HepG2 (cell line): ENCODE results near the gene EVL. TPM values are rescaled to one million over a fixed set of nuclear protein-coding genes. Genes with fewer than 3 reads are reported as not detected.
A peak's percentile ranks its signal among the peaks of the same experiment; 100 is the strongest.

ENCODE experiments used
- ATAC-seq: fragments of 200-7000 bp; cut with Tn5 transposase; 3 replicates; pipeline ENCODE4 v1.9.1; 2020; ENCODE audit warnings: mild to moderate bottlenecking, moderate library complexity
- BruUV-seq: library from RNA; stranded (reverse); fragments of 400-500 nt; replicated peaks from 2 replicates; lab custom pipeline; 2021; lab: Mats Ljungman, UMichigan
- CTCF ChIA-PET: fragments of 300-600 bp; formaldehyde crosslinking; extraction: SDS; loops from one replicate; lab custom pipeline; 2021; ENCODE audit warnings: low total read pairs, inconsistent platforms, low intra/inter-chr PET ratio; lab: Yijun Ruan, JAX
- POLR2A ChIA-PET: fragments of 350-600 bp; sonication (Branson Sonifier 250); formaldehyde crosslinking; loops from one replicate; lab custom pipeline; 2020; ENCODE audit warnings: antibody characterized with exemption, inconsistent platforms; lab: Yijun Ruan, JAX
- DNase-seq: peaks from one replicate; pipeline ENCODE4 v3.0.0-alpha.2; 2015; ENCODE audit warnings: low spot score
- FAIRE-seq: peaks from 3 replicates; lab custom pipeline; 2011; peaks lifted over from hg19 to GRCh38; lab: Jason Lieb, UNC
- H2AFZ ChIP-seq: one replicate; pipeline ENCODE4 v1.6.1; 2011; ENCODE audit warnings: low read length, inconsistent platforms
- H3K27ac ChIP-seq: fragments of 300-600 bp; 3 replicates; pipeline ENCODE4 v1.8.0; 2011; ENCODE audit warnings: mixed run types, mild to moderate bottlenecking, mixed read lengths, low read length, inconsistent platforms; ENCODE audit not compliant: insufficient read depth; ENCODE audit errors: extremely low read length
- H3K27me3 ChIP-seq, 2 experiments: fragments of 200-600 bp in 1 of 2; 2 replicates in 1 of 2; 3 replicates in 1 of 2; pipeline versions ENCODE4 v1.6.0 to v1.8.0; 2011; ENCODE audit warnings: low read length in 2 of 2, mild to moderate bottlenecking in 2 of 2, moderate library complexity in 2 of 2, inconsistent platforms in 1 of 2; ENCODE audit not compliant: insufficient read depth in 2 of 2, control insufficient read depth in 1 of 2
- H3K36me3 ChIP-seq, 2 experiments: fragments of 200-600 bp in 1 of 2; replicated peaks in 1 of 2; 2 replicates in 1 of 2; 3 replicates in 1 of 2; pipeline versions ENCODE4 v1.5.1 to v1.8.0; 2011; ENCODE audit warnings: low read length in 2 of 2, inconsistent platforms in 1 of 2; ENCODE audit not compliant: insufficient read depth in 2 of 2, control insufficient read depth in 1 of 2
- H3K4me1 ChIP-seq: 2 replicates; pipeline ENCODE4 v1.5.1; 2012; ENCODE audit warnings: low read length, inconsistent platforms; ENCODE audit not compliant: insufficient read depth
- H3K4me2 ChIP-seq: 2 replicates; pipeline ENCODE4 v1.6.0; 2011; ENCODE audit warnings: low read depth, low read length, inconsistent platforms
- H3K4me3 ChIP-seq, 3 experiments: fragments of 200-600 bp in 1 of 3; sonication (generic), shearing (Covaris generic) in 1 of 3; replicated peaks in 1 of 3; 2 replicates each; pipeline ENCODE4 v1.5.1; 2011 to 2016; ENCODE audit warnings: low read length in 3 of 3, inconsistent platforms in 2 of 3, low read depth in 2 of 3, mild to moderate bottlenecking in 2 of 3, control low read depth in 1 of 3, mixed read lengths in 1 of 3; ENCODE audit not compliant: insufficient read depth in 1 of 3
- H3K79me2 ChIP-seq: one replicate; pipeline ENCODE4 v1.6.1; 2011; ENCODE audit warnings: low read length, inconsistent platforms; ENCODE audit not compliant: insufficient read depth
- H3K9ac ChIP-seq: 2 replicates; pipeline ENCODE4 v1.6.0; 2011; ENCODE audit warnings: mild to moderate bottlenecking, low read depth, low read length, inconsistent platforms; ENCODE audit not compliant: insufficient read depth
- H3K9me3 ChIP-seq: 2 replicates; pipeline ENCODE4 v1.5.1; 2012; ENCODE audit warnings: mild to moderate bottlenecking, low read length
- H4K20me1 ChIP-seq: 2 replicates; pipeline ENCODE4 v1.6.0; 2011; ENCODE audit warnings: inconsistent platforms, mild to moderate bottlenecking, low read length, moderate library complexity; ENCODE audit not compliant: insufficient read depth
- EZH2 ChIP-seq: conservative IDR thresholded peaks from 2 replicates; pipeline ENCODE4 v1.6.1; 2012; ENCODE audit warnings: mild to moderate bottlenecking, low read depth, low read length, moderate library complexity
- HNF4A ChIP-seq: sonication (generic); formaldehyde crosslinking; IDR thresholded peaks from 2 replicates; pipeline ENCODE4 v1.4.0; 2020; ENCODE audit warnings: missing genetic modification reagents
- HOXA3 ChIP-seq: sonication (generic); formaldehyde crosslinking; IDR thresholded peaks from 2 replicates; pipeline ENCODE4 v1.5.0; 2020; ENCODE audit warnings: missing genetic modification reagents
- HOXD1 ChIP-seq: sonication (generic); formaldehyde crosslinking; IDR thresholded peaks from 2 replicates; pipeline ENCODE4 v1.5.0; 2020; ENCODE audit warnings: missing genetic modification reagents
- KDM5B ChIP-seq: sonication (generic); formaldehyde crosslinking; IDR thresholded peaks from 2 replicates; pipeline ENCODE4 v1.4.0; 2020; ENCODE audit warnings: missing genetic modification reagents, mild to moderate bottlenecking, borderline replicate concordance
- PAF1 ChIP-seq: IDR thresholded peaks from 2 replicates; pipeline ENCODE4 v1.6.1; 2016; ENCODE audit warnings: missing genetic modification reagents, missing compliant biosample characterization
- SIX1 ChIP-seq: sonication (generic); formaldehyde crosslinking; IDR thresholded peaks from 2 replicates; pipeline ENCODE4 v1.4.0; 2020; ENCODE audit warnings: missing genetic modification reagents, borderline replicate concordance
- SMC3 ChIP-seq: IDR thresholded peaks from 2 replicates; pipeline ENCODE4 v1.6.1; 2011; ENCODE audit warnings: low read length, improper control_type of control experiment
- SOX13 ChIP-seq, 3 experiments: fragments of 450-650 bp in 1 of 3; sonication (generic) in 1 of 3; formaldehyde crosslinking in 1 of 3; IDR thresholded peaks in 2 of 3; conservative IDR thresholded peaks in 1 of 3; 2 replicates each; pipeline versions ENCODE4 v1.5.0 to v1.6.1; 2016 to 2020; ENCODE audit warnings: antibody characterized with exemption in 1 of 3, mild to moderate bottlenecking in 1 of 3, missing compliant biosample characterization in 1 of 3, missing genetic modification reagents in 1 of 3, moderate library complexity in 1 of 3
- THAP8 ChIP-seq: sonication (generic); formaldehyde crosslinking; IDR thresholded peaks from 2 replicates; pipeline ENCODE4 v1.5.1; 2020; ENCODE audit warnings: missing genetic modification reagents, mild to moderate bottlenecking, borderline replicate concordance
- ZFP37 ChIP-seq: sonication (generic); formaldehyde crosslinking; IDR thresholded peaks from 2 replicates; pipeline ENCODE4 v1.4.0; 2020; ENCODE audit warnings: missing genetic modification reagents, borderline replicate concordance
- ZNF136 ChIP-seq: sonication (generic); formaldehyde crosslinking; IDR thresholded peaks from 2 replicates; pipeline ENCODE4 v1.8.1; 2022; ENCODE audit warnings: low read depth, mild to moderate bottlenecking, moderate library complexity, missing genetic modification reagents
- ZNF3 ChIP-seq: IDR thresholded peaks from 2 replicates; pipeline ENCODE4 v1.7.0; 2017; ENCODE audit warnings: inconsistent platforms
- ZNF30 ChIP-seq: sonication (generic); formaldehyde crosslinking; IDR thresholded peaks from 2 replicates; pipeline ENCODE4 v1.5.0; 2020; ENCODE audit warnings: mild to moderate bottlenecking, missing genetic modification reagents
- ZNF430 ChIP-seq: sonication (generic); formaldehyde crosslinking; IDR thresholded peaks from 2 replicates; pipeline ENCODE4 v1.9.0; 2021; ENCODE audit warnings: mild to moderate bottlenecking, missing genetic modification reagents
- ZNF562 ChIP-seq: sonication (generic); formaldehyde crosslinking; IDR thresholded peaks from 2 replicates; pipeline ENCODE4 v1.8.0; 2022; ENCODE audit warnings: missing genetic modification reagents, borderline replicate concordance
- ZNF672 ChIP-seq: sonication (generic); formaldehyde crosslinking; IDR thresholded peaks from 2 replicates; pipeline ENCODE4 v1.8.1; 2022; ENCODE audit warnings: missing genetic modification reagents
- ZNF781 ChIP-seq: sonication (generic); formaldehyde crosslinking; IDR thresholded peaks from 2 replicates; pipeline ENCODE4 v1.5.1; 2020; ENCODE audit warnings: borderline replicate concordance, mild to moderate bottlenecking, missing genetic modification reagents; ENCODE audit errors: not compliant biosample characterization
- ZSCAN22 ChIP-seq: sonication (generic); formaldehyde crosslinking; IDR thresholded peaks from 2 replicates; pipeline ENCODE4 v1.4.0; 2020; ENCODE audit warnings: mild to moderate bottlenecking, missing genetic modification reagents
- WGBS: methylation state at CpG from one replicate; pipeline ENCODE4 v1.1.6; 2017; ENCODE audit warnings: low lambda C conversion rate; 5-methylcytosine and 5-hydroxymethylcytosine counted together
- in situ Hi-C: cut with HindIII; loops from 2 replicates; pipeline ENCODE4 v1.10.0; 2017; ENCODE audit warnings: low pct_unique_long_range_greater_than_20kb; ENCODE audit not compliant: extremely low pct_ligation_motif_present
- intact Hi-C: fragments of 100-400 bp; cut with micrococcal nuclease; formaldehyde crosslinking; loops from one replicate; pipeline ENCODE4 v1.10.0; 2022; ENCODE audit not compliant: unreplicated experiment
- polyA plus RNA-seq, 8 experiments: library from polyadenylated mRNA; depleted of rRNA in 3 of 8; stranded (reverse) in 7 of 8; unstranded in 1 of 8; fragments of >200 nt; fragmentation: Illumina TruSeq in 4 of 8; extraction: Trizol in 4 of 8; gene quantifications; 2 replicates each; pipeline versions ENCODE4 v1.2.1 to v1.2.3, GENCODE V29; 2011 to 2016; ENCODE audit warnings: low read depth in 4 of 8, missing spikeins in 1 of 8, mixed read lengths in 1 of 8; ENCODE audit not compliant: insufficient read depth in 1 of 8
- total RNA-seq, 5 experiments: library from RNA; depleted of rRNA; stranded (reverse); fragments of >200 nt; fragmentation: Illumina TruSeq; extraction: Trizol; gene quantifications; 2 replicates each; pipeline ENCODE4 v1.2.3, GENCODE V29; 2016; ENCODE audit warnings: low read depth in 1 of 5
- TF ChIP-seq, protein P1 (sequence below): IDR thresholded peaks from 2 replicates; pipeline ENCODE4 v1.6.1; 2016; ENCODE audit warnings: missing biosample characterization, missing genetic modification reagents, low read depth

The EVL gene
- total and polyA plus RNA-seq, 2 of the 13 experiments (the other 11 are each of a cell fraction or from before 2014, with no cell fraction given), result 15.1 to 31.2 TPM

DNA sequence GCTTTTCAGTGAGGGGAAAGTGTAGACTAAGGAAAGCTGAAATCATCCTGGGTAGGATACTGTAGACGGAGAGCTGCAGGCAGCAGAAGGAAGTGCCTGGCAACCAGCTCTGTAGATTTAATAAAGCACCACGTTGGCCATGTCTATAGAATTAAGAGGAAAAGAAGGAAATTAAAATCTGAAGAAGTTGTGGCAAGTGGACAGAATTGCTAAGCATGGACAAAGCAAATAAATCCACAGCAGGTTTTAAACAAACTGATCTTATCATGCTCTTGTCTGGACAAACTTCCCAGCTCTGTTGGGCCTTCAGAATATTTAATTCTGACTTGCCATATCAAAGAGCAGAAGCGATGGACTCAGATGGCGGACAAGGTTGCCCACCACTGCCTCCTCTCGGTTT lies 27.2 kb upstream of the EVL start:
- 75% methylated on average over 5 of the region's 5 CpGs for WGBS

GRCh38 chr14:100039903-100040302 lies 25.3 kb upstream of the EVL start:
- no peaks in the 10 kb centered on the region for H3K9me3 ChIP-seq
- in situ Hi-C loops, result no loop called here
- no TSS peak for BruUV-seq
- H2AFZ ChIP-seq, result no peak overlapping the region
- no peak overlapping the region for H3K9ac ChIP-seq
- H3K4me2 ChIP-seq, result no peak overlapping the region
- FAIRE-seq (no peak), DNase-seq (no peak), ATAC-seq (peak; percentile 73)
- POLR2A ChIA-PET, result no interaction called here
- 49% methylated on average over 2 of the region's 3 CpGs for WGBS
- no peaks in the 10 kb centered on the region for H3K36me3 ChIP-seq
- H3K27ac ChIP-seq, result no peak overlapping the region
- no peaks in the 10 kb centered on the region for H3K79me2 ChIP-seq
- intact Hi-C loops, result no loop called here
- no peaks in the 10 kb centered on the region for H4K20me1 ChIP-seq
- CTCF ChIA-PET, result no interaction called here
- peaks cover 37% of the 10 kb centered on the region for H3K4me1 ChIP-seq
- H3K4me3 ChIP-seq, result no peak overlapping the region
- H3K27me3 ChIP-seq, result no peaks in the 10 kb centered on the region
- no peak for TF ChIP-seq ZNF3 (CRISPR knock-in tag)
- TF ChIP-seq ZNF30, result no peak
- TF ChIP-seq HNF4A (CRISPR knock-in tag), result peak; percentile 19; the same call in 1 of the 2 replicates
- no peak for TF ChIP-seq PAF1 (CRISPR knock-in tag)
- TF ChIP-seq SMC3, result no peak
- TF ChIP-seq ZNF562 (CRISPR knock-in tag), result no peak
- TF ChIP-seq ZNF430 (CRISPR knock-in tag), result no peak
- no peak for TF ChIP-seq SOX13 (IDR thresholded peaks at IDR 0.05)
- 0 out of 4 replicates have a peak, but pooled peaks of 1 of the 2 experiments have one; percentile 5 for TF ChIP-seq SOX13 (CRISPR knock-in tag; conservative IDR thresholded peaks at IDR 0.05 in 1 of 2, IDR thresholded peaks at IDR 0.05 in 1 of 2)
- no peak for TF ChIP-seq THAP8 (CRISPR knock-in tag)
- no peak for TF ChIP-seq ZNF136 (CRISPR knock-in tag)
- TF ChIP-seq ZNF781 (CRISPR knock-in tag), result no peak

More for the DNA sequence above, 27.2 kb upstream of the EVL start:
- intact Hi-C loops, result no loop called here
- Histone ChIP-seq H3K9me3 (no peaks in the 10 kb centered on the region), H3K4me1 (peaks cover 37% of the 10 kb centered on the region), H3K79me2 (no peaks in the 10 kb centered on the region), H2AFZ (no peak overlapping the region), H4K20me1 (no peaks in the 10 kb centered on the region), H3K4me2 (no peak overlapping the region), H3K27ac (no peak overlapping the region), H3K36me3 (no peaks in the 10 kb centered on the region), H3K9ac (no peak overlapping the region), H3K4me3 (no peak overlapping the region), H3K27me3 (no peaks in the 10 kb centered on the region)
- TF ChIP-seq KDM5B (CRISPR knock-in tag) (no peak), EZH2 (no peak), HOXD1 (CRISPR knock-in tag) (no peak), ZSCAN22 (CRISPR knock-in tag) (no peak), SIX1 (CRISPR knock-in tag) (no peak), ZFP37 (no peak), HOXA3 (CRISPR knock-in tag) (no peak), ZNF672 (CRISPR knock-in tag) (no peak)
- TF ChIP-seq, protein P1, sequence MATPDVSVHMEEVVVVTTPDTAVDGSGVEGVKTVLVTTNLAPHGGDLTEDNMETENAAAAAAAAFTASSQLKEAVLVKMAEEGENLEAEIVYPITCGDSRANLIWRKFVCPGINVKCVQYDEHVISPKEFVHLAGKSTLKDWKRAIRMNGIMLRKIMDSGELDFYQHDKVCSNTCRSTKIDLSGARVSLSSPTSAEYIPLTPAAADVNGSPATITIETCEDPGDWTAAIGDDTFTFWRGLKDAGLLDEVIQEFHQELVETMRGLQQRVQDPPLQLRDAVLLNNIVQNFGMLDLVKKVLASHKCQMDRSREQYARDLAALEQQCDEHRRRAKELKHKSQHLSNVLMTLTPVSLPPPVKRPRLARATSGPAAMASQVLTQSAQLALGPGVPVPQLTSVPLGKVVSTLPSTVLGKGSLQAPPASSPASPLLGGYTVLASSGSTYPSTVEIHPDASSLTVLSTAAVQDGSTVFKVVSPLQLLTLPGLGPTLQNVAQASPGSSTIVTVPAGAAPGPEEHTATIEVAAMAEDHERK, result no peak
- DNase-seq (no peak), FAIRE-seq (no peak), ATAC-seq (no peak)
- POLR2A ChIA-PET, result no interaction called here
- in situ Hi-C loops, result no loop called here
- CTCF ChIA-PET, result no interaction called here
- no TSS peak for BruUV-seq
